Activated CD8-positive, alpha-beta memory T cell treated with anti-CD3 and anti-CD28 coated beads, Interleukin-2, amount 50 U/mL, for 1 hour (primary cell): ENCODE data around the gene INTS1.
A peak's percentile ranks its signal among the peaks of the same experiment; 100 is the strongest.

Experiments
- DNase-seq: peaks from one replicate; pipeline ENCODE4 v3.0.0-alpha.2; 2020; ENCODE audit errors: extremely low read depth

The INTS1 gene

DNA sequence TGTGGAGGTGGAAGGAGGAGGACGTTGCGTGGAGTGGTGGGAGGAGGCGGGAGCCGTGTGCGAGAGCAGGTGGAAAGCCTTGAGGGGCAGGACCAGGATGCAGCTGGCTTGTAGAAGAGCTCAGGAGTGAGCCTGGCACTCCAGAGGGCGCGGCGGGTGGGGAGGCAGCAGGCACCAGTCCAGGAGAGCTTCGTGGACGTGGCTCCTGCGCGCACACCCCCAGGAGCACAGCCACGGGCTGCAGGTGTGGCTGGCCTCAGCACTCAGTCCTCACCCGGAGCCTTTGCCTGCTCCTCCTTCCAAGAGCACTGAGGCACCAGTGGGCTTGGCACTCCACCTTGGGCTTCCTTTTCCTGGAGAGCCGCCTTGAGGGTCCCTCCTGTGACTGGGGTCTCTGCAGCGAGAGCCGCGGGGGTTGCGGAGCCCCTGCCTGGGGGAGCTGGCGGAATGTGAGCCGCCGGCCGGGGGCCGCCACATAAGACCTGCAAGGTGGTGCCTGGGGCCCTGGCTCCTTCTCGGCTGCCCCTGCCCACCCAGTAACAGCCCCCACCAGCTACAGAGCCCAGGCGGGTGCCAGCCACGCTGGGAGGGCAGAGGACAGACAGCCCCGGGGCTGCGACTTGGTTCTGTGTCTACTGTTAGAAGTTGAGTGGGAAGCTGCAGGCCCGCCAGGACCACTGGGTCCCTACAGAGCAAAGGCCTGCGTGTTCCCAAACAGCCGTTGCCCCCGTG lies 37.4 kb upstream of the INTS1 start:
- DNase-seq = no peak

DNA sequence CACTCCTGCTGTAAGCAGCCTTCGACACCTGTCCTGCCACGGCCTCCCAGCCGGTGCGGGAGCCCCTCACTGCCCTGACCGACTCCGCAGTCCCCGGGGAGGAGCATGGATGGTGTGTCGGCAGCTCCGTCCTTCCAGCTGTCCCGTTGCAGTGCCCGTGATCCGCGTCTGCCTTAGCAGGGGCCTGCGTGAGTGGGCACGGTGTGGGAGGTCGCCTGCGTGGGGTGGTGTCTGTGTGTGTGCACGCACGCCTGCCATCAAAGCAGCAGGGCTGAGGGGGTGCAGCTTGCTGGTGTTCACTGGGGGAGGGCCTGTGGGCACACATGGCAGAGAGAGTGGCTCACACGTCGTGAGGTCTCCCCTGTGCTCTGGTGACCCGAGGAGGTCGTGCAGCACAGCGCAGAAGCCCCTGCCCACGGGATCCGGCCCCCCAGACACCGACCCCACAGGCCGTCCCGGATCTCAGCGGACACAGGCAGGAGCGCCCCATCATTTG lies 36.6 kb upstream of the INTS1 start:
- DNase-seq = no peak

DNA sequence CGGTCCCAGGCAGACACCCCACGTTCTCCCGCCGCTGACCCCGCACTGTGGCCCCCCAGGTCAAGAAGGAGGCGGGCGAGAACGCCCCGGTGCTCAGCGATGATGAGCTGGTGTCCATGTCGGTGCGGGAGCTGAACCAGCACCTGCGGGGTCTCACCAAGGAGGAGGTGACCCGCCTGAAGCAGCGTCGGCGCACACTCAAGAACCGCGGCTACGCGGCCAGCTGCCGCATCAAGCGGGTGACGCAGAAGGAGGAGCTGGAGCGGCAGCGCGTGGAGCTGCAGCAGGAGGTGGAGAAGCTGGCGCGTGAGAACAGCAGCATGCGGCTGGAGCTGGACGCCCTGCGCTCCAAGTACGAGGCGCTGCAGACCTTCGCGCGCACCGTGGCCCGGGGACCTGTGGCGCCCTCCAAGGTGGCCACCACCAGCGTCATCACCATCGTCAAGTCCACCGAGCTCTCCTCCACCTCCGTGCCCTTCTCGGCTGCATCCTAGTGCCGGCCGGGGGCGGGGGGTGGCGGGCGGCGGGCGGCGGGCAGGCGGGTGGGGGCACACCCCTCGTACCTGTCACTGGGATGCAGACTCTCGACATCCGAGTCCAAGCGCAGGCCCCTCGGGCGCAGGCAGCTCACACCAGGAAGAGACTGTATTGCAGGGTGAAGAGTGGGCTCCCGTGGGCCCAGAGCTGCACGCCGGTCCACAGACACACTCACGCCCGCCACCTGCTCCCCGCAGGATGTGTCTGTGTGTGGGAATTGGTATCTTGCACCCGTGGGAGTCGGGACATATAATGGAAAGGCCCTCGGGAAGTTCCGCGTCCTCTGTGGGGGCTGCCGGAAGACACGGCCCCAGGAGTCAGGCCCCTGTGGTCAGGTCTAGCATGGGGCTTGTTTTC lies 35.9 kb upstream of the INTS1 start:
- no peak for DNase-seq

DNA sequence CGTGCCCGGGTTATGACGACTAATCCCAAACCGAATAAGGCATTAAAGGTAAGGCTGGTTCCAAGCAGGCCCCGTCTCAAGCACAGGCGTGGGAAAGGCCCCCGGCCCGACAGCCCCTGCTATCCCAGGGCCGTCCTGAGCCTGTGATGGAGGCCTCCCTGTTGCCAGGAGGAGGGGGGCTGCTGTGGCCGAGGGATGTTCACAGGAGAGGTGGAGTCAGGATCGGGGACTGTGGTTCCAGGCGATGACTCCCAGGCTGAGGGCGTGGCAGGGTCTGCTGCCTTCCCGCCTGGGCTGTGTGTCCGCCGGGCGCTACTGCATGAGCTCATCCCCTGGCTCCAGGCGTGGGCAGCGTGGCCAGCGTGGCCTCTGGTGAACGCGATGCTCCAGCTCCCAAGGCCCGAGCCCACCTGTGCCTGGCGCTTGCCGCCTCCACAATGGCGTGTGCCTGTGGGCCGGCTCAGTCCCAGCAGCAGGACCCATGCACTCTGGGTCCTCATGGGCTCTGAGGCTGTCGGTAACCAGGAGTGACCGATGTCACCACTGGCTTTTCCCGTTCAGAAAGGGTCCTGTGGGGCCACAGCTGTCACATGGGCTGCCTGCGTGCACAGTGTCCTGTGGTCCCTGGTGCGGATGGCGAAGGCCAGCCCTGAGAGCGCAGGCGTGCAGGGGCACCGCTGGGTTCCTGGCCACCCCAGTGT lies 35.1 kb upstream of the INTS1 start:
- DNase-seq = no peak

DNA sequence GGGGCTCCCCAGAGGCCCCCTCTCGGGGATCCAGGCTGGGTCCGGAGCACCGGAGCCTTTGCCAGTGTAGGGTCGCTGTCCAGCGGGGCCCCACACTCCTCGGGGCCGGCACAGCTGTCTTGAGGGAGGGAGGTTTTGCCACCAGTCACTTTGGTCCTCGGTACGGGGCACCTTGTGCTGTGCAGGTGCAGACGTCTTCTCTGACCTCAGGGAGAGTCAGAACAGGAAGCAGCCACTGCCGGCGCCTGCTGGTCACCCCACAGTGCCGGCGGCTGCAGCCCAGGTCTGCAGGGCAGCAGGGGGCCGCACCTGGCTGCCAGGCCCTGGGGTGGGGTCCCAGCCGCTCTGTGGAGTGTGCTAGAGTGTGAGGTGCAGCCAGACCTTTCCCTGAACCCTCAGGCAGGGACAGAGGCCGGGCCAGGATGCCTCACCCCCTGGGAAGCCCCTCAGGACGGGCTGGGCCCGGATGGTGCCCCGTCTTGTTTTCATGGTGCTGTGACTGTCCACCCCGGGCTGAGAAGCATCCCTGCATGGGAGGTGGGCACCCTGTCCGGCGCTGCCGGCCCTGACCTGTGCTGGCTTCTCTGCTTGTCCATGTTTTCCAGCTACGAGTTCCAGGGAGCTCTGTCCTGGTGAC lies 34.5 kb upstream of the INTS1 start:
- no peak for DNase-seq

DNA sequence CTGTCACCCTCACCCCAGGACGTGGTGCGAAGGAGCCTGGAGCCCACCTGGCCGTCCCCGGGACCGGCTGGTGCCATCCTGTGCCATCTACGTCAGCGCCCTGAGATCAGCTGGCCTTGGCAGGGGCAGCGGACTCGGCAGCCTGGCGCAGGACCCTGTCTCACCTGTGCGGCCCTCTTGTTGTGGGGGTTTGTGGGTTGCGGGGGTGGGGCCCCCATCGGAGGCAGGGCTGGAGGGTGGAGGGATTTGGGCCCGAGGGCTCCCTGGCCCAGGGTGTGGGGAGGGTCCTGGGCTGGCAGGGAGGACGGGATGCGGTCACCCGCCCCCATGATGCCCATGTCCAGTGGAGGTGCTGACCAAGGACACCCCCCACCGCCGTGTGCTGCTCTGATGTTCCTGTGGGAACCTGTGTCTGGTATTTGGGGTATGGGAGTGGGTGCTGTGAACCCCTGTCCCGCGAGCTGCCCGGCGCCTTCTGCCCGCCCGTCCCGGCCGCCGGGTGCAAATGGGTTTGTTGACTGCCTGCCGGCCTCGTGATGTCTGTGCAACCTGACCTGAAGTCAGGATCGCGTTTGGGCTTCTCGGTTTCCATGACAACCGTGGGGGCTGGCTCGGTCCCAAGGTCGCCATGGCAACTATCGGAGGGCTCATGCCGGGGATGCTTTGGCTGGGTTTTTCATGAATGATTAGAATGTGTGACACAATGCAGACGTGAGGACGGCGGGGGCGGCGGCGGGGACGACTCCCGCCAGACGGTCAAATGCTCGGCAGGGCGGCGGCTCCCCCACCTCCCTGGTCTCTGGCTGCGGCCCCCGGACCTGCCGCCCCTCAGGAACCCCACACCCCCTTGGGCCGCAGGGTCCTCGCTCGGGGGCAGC lies 33.6 kb upstream of the INTS1 start:
- DNase-seq = no peak

DNA sequence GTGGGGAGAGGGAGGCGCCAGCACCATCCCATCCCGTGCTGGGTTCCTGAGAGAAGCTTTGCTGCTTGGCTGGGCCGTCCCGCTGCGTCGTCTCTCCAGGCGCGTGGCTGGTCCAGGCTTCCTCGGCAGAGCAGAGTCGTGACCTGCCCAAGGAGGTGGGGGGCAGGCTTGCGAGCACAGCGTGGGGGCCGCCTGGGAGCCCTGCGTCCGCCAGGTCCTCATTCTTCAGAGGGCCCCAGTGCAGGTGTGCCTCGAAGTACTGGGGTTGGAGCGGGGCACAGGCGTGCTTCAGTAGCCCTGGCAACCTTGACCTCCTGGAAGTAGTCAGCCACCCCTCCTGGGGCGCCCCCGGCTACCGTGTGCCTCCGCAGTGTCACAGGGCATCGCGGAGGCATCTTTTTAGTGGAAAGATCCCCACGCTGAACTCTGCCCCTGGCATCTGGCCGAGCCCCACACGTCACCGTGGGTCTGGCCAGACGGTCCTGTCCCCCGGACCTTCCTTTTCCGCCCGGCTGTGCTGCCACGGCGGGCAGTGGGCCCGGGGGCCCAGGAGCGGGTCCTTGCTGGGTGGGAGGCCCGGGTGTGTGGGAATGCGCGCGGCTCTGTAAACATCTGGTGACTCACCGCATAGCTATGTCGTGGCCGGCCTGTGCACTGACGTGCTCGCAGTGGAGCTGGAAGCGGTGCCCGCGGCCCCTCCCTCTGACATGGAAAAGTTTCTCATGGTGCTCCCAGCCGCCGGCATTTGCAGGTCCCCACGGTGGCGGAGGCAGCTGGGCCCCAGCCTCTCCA lies 32.8 kb upstream of the INTS1 start:
- no peak for DNase-seq

DNA sequence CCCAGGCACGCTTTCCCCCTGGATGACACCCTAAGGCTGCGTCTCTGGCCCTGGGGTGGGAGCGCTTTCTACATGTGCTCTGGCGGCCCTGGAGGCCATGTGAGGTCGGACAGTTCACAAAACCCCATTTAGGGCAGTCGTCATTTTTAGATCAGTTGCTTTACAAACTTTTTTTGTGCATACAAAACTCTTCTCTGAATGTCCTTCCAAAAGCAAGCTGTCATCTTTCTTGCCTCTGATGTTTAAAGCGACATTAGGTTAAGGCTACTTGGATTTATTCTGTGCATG lies 32.2 kb upstream of the INTS1 start:
- no peak for DNase-seq

DNA sequence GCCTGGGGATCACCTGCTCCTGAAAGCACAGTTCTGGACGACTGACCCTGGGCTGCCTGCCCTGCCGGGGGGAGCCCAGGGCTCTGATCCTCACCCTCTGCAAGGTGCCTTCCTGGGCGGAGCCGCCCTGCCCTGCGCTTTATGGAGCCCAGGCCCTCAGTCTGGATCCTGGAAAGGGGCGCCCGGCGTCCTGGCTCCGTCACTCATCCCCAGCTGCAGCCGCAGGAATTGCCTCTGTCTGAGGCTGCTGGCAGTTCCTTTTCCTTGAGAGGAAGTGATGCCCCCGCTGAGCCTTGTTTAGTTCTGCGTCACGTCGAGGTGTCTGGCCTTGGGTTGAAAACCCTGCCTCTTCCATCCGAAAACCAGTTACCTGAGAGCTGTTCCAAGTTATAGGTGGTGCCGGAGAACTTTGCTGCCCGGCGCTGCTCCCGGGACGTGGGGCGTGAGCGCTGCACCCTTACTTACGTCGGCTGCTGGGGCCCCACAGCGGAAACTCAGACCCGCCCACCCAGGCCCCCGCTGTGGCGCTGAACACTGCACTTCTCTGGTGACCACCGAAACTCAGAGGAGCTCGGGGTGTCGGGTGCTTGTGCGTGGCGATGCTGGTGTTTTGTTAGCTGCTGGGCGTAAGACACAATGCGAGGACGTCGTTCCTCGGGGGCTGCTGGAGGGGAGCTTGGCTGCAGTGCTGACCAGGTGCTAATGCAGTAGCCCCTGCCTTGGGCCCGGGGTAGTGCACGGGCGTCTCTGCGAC lies 31.7 kb upstream of the INTS1 start:
- no peak for DNase-seq

DNA sequence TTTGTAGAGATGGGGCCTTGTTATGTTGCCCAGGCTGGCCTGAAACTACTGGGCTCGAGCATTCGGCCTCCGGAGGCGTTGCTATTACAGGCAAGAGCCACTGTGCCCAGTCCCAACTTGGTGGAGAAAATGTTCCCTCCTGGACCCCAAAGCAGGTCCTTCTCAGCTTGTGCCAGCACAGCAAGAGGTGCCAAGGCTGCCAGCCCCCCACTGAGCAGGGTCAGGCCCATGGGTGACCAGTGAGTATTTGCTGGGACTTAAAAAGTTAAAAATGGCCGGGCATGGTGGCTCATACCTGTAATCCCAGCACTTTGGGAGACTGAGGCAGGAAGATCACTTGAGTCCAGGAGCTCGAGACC lies 30.9 kb upstream of the INTS1 start:
- no peak for DNase-seq

DNA sequence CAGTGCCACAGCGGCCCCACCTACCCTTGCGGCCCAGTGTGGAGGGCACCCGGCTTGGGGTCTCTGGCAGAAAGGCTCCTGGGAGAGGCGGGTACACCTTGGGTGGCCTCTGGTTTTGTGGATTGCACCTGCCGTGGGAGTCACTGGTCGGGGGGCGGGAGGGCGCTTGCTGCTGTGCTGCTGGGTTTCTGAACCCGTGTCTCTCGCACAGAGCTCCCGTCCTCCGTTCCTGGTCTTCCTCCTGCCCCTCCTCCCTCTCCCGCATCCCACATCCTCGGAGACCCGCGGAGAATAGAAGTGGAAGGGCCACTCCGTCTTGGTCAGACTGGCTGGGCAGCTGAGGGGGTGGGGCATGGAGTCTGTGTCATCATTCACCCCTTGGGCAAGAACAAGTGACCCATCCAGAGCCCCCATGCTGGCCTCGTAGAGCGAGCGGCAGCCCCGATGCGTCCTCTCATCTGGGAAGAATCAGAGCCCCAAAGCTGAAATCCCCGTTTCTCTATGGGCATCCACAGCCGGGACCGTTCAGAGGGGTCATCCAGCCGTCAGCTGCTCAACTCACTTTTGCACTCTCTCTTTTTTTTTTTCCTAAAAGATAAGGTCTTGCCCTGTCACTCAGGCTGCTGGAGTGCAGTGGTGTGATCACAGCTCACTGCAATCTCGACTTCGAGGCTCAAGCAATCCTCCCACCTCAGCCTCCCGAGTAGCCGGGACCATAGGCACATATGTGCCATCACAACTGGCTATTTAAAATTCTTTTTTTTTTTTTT lies 30.3 kb upstream of the INTS1 start:
- DNase-seq = no peak

DNA sequence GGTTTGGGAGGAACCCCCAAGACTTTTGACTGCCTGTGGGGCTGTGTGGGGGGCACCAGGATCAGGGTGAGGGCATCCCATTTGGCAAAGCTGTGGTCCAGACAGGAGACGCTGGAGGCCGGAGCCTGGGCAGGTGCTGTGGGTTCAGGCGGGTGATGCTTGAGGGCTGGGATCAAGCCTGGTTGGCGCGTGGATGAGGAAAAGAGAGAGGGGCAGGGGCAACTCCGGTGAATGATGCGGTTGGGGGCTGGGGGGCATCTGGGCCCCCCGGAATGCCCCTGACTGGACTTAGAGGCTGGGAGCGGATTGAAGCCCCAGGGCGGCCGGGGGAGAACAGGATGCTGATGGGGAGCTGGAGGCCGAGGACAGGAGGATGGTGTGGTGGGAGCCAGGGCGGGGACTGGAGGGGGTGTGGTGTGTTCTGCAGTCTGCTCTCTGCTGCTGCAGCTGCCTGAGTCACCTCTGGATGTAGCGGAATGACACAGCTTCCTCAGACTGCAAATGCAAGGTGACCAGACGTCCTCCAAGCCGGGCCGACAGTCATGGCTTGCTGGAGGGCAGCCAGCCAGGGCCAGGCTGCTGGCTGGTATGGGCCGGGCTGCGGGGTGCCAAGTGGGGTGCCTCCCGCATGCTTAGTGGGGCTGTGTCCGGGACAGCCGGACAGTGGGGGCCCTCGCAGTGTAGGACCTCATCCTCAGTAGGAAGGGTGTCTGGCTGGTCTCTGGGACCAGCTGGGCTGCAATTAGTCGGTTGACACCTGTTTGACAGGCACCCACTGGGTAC lies 29.5 kb upstream of the INTS1 start:
- DNase-seq = no peak

DNA sequence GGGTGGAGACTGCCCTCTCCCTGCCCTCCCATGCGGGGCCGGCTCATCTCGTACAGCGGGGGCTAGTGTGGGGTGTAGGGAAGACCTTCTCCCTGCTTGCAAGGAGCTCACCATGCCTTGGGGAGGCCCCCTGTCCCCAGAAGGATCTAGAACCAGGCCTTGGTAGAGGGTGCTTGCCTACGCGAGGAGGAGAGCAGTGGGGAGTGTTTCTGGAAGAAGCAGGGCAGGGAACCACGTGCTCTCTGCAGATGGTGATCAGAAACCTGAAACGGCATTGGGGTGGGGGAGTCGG lies 29.0 kb upstream of the INTS1 start:
- no peak for DNase-seq

DNA sequence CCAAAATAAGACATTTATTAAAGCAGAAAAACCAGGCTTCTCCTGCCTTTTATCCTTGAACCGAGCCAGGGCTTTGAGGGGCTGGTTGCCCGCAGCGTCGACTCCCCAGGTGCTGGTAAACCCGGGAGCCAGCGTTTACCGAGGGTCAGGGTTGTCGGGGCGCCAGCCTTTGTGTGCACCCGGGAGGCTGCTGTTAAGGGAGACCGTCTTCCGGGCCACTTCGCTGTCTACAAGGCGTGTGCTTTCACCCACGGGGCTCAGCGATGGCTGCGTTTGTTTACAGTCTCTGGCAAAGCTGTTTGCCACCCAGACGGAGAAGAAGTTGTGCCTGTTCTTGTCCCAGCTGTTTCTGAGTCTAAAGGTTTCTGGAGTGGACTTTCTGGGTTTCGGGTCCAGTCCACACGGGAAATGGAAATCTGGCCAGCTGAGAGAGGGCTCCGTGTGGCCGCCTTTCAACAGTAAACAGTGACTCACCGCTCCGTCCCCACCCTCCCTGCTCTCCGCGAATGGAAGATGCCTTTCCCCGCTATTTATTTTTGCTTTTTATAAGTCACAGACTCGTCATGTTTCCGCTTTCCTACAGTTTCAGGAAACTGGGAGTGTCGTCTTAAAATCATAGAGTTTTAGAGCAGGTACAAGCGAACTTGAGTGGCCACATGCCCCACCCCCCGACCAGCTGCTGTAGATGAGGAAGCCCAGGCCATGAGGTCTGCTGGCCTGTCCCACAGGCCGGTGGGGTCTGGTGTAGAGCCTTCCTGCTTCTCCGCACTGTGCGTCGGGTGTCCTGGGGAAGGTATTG lies 28.5 kb upstream of the INTS1 start:
- peak; percentile 52 for DNase-seq

DNA sequence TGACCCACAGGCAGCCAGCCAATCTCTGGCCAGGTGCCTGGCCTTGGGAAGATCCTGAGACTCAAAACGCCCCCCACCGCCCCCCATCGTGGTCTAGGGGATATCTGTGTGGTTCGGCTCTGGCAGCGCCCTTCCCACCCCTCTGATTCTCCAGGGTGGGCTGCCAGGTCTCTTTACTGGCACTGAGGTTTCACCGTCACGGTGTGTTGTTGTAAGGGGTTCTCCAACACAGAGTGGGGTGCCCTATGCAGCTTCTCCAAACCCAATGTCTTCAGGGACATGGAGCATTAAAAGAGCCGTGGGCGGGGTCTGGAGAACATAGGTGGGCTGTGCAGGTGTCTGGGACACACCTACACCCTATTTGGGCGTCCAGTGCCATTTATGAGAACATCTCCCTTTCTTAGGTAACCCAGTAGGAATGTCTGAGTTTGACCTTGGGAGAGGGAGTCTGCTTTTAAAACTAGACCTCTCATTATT lies 27.8 kb upstream of the INTS1 start:
- no peak for DNase-seq

DNA sequence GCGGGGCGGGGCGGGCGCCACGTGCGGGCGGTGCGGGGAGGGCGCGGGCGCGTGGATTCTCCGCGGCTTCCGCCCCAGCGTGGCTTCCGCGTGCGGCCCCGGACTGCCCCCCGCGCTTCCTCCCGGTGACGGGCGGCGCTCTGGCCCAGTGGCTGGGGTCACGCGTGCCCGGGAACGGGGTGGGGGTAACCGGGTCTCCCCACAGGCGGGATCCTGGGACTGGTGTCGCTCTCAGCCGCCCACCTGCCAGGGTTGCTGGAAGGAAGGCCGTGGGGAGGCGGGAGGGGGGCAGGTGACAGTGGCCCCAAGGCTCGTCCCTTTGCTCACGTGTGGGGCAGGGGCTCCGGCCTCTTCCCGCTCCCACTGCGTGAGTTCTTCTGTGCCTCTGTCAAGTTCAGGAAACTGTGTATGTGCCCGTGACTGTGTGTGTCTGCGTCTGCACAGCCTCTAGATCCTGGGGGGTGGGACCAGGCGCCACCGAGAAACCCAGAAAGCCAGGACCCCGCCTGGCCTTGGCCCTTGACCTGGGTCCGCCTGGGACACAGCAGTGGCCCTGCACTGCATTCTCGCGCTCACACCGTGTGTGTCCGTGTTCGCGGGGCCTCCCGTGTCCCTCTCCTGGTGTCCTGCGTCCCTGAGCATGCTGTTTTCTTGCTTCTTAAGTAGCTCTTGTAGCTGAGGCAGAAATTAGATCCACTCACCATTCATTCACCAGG lies 27.2 kb upstream of the INTS1 start:
- DNase-seq = no peak

DNA sequence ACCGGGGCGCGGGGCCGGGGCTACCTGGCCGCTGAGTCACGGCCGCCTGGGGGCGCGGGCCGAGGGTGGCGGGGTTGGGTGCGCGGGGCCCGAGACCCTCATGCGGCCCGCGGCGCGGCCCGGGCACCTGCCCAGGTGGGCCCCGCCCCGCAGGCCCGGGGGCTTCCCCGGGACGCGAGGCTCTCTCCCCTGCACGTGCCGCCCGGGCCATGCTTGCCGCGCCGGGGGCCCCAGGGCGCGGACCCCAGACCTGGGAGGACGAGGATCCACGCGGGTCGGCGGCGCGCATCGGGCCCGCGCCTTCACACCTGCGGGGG lies 26.7 kb upstream of the INTS1 start:
- no peak for DNase-seq
